Ishikawa (cell line): ENCODE data around the gene NCOA1.

Experiments
- CREB1 ChIP-seq: IDR thresholded peaks from 2 replicates; pipeline ENCODE4 v1.6.1; 2012; ENCODE audit warnings: low read depth
- EGR1 ChIP-seq: IDR thresholded peaks from 2 replicates; pipeline ENCODE4 v1.6.1; 2012
- EP300 ChIP-seq: IDR thresholded peaks from 2 replicates; pipeline ENCODE4 v1.6.1; 2012; ENCODE audit warnings: borderline replicate concordance
- MAX ChIP-seq: IDR thresholded peaks from 2 replicates; pipeline ENCODE4 v1.6.1; 2012
- NFIC ChIP-seq: IDR thresholded peaks from 2 replicates; pipeline ENCODE4 v1.6.1; 2012
- RAD21 ChIP-seq: IDR thresholded peaks from 2 replicates; pipeline ENCODE4 v1.6.1; 2012; ENCODE audit warnings: low read depth
- TCF12 ChIP-seq: IDR thresholded peaks from 2 replicates; pipeline ENCODE4 v1.6.1; 2012; ENCODE audit warnings: low read depth
- YY1 ChIP-seq: IDR thresholded peaks from 2 replicates; pipeline ENCODE4 v1.6.1; 2012; ENCODE audit warnings: low read depth

DNA sequence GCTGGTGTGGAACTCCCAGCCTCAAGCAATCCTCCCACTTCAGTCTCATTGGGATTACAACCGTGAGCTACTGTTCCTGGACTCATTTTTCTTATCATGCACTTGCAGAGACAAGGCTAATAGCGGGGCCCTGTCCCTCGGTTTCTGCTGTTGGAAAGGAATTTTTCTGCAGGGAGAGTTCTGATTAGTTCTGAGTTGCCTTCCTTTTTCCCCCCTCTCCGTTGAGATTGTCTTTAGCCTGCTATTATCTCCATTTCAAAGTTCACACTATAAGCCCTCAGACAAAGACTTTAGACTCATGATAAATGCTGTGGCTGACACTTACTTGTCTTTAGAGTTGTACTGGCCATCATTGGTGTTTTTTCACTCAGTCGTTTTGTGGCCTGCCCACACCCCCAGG is 97.2 kb downstream of the NCOA1 start:
- TF ChIP-seq YY1 (no peak), RAD21 (no peak), MAX (no peak), TCF12 (no peak), CREB1 (no peak), EP300 (no peak), NFIC (no peak), EGR1 (no peak)
